ENCODE measurements around the gene RAB36. TPM values are rescaled to one million over a fixed set of nuclear protein-coding genes. Genes with fewer than 3 reads are reported as not detected.

The RAB36 gene
- polyA plus RNA-seq, 1 of the 3 experiments (the other 2 are of a cell fraction) = 6.6 TPM

DNA sequence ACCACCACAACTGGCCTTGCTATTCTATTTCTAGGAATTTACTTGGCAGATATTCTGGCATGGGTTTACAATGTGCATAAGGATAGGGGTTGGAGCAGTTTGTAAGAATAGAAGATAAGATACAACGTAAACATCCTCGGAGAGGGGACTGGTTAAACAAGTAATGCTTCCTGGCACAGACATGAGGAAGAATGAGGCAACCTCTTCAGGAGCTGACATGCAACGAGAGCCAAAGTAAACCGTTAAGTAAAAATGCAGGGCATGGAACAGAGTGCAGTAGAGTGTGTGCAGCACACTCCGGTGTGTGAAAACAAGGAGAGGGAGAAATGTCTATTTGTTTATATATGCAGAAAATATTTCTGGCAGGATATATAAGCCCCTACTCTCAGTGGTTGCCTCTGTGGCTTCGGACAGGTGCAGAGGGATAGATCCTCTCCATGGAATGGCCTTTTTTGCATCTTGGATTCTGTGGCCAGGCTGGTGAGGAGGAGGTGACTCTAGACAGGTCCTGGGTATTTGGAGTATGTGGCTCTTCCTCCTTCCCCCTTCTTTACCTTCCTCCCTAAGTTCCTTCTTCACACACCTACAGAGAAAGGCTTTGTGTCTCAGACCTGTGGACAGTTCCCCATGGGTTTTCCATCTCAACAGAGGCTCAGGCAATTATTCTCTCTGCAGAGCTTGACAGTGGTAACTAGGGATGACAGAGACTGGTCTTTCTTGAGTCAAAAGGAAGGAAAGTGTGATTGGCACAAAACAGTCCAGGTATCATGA, 2.5 kb downstream of the RAB36 start:
- Histone ChIP-seq H3K4me3 (ENCODE audit: low read depth in 2 of 2, low read length in 1 of 2) (no peak overlapping the region), H3K27me3 (ENCODE audit: insufficient read depth) (no peaks in the 10 kb centered on the region), H3K36me3 (replicated peaks in 1 of 2; ENCODE audit: control insufficient read depth in 1 of 2, insufficient read depth in 2 of 2, low read length in 1 of 2) (peaks cover 0 to 14% of the 10 kb centered on the region in 2 experiments), H3K27ac (ENCODE audit: low read depth in 2 of 2, low read length in 1 of 2) (no peak overlapping the region), H3F3A (replicated peaks; ENCODE audit: insufficient read depth) (no peaks in the 10 kb centered on the region), H3K9me2 (no peaks in the 10 kb centered on the region), H3K4me1 (ENCODE audit: control insufficient read depth in 1 of 2, insufficient read depth in 2 of 2, low read depth in 1 of 2, low read length in 1 of 2) (peaks cover 0 to 10% of the 10 kb centered on the region in 2 experiments; a peak in 1 of 4 replicates), H3K9me3 (no peaks in the 10 kb centered on the region), H3K79me2 (ENCODE audit: insufficient read depth) (peaks cover 4% of the 10 kb centered on the region; the same call in 1 of the 2 replicates), H2AFZ (ENCODE audit: low read depth) (no peak overlapping the region), H3K9ac (no peak overlapping the region), H4K20me1 (ENCODE audit: insufficient read depth) (no peaks in the 10 kb centered on the region), H3K4me2 (no peak overlapping the region)
- ChIA-PET CTCF (interaction anchor here (1.2 to 2.5 kb wide), 5 partner anchors 10 to 264 kb away, joined by 3 to 10 read pairs (median 4); no protein-coding TSS in a partner anchor), POLR2A (no interaction called here)
- 87% methylated on average over 6 of the region's 6 CpGs for WGBS (ENCODE audit: low lambda C conversion rate)
- DNase-seq = no peak
- no peak for TF ChIP-seq CHD2 (IDR thresholded peaks at IDR 0.05; ENCODE audit: low read length, partially characterized antibody)
- no peak for TF ChIP-seq NFIC (IDR thresholded peaks at IDR 0.05; ENCODE audit: borderline replicate concordance)
- TF ChIP-seq, protein P1, sequence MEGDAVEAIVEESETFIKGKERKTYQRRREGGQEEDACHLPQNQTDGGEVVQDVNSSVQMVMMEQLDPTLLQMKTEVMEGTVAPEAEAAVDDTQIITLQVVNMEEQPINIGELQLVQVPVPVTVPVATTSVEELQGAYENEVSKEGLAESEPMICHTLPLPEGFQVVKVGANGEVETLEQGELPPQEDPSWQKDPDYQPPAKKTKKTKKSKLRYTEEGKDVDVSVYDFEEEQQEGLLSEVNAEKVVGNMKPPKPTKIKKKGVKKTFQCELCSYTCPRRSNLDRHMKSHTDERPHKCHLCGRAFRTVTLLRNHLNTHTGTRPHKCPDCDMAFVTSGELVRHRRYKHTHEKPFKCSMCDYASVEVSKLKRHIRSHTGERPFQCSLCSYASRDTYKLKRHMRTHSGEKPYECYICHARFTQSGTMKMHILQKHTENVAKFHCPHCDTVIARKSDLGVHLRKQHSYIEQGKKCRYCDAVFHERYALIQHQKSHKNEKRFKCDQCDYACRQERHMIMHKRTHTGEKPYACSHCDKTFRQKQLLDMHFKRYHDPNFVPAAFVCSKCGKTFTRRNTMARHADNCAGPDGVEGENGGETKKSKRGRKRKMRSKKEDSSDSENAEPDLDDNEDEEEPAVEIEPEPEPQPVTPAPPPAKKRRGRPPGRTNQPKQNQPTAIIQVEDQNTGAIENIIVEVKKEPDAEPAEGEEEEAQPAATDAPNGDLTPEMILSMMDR (IDR thresholded peaks at IDR 0.05) = no peak
- TF ChIP-seq RCOR1 (IDR thresholded peaks at IDR 0.05; ENCODE audit: low read length) = no peak
- TF ChIP-seq, protein P2, sequence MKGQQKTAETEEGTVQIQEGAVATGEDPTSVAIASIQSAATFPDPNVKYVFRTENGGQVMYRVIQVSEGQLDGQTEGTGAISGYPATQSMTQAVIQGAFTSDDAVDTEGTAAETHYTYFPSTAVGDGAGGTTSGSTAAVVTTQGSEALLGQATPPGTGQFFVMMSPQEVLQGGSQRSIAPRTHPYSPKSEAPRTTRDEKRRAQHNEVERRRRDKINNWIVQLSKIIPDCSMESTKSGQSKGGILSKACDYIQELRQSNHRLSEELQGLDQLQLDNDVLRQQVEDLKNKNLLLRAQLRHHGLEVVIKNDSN (IDR thresholded peaks at IDR 0.05; ENCODE audit: borderline replicate concordance, low read depth) = no peak
- TF ChIP-seq USF2 (IDR thresholded peaks at IDR 0.05; ENCODE audit: borderline replicate concordance, low read depth, low read length) = no peak
- TF ChIP-seq RXRA (IDR thresholded peaks at IDR 0.05; ENCODE audit: borderline replicate concordance, low read depth) = no peak
- TF ChIP-seq TAF1 (IDR thresholded peaks at IDR 0.05; ENCODE audit: borderline replicate concordance, low read depth, low read length) = no peak
- TF ChIP-seq ELF1 (IDR thresholded peaks at IDR 0.05) = no peak

DNA sequence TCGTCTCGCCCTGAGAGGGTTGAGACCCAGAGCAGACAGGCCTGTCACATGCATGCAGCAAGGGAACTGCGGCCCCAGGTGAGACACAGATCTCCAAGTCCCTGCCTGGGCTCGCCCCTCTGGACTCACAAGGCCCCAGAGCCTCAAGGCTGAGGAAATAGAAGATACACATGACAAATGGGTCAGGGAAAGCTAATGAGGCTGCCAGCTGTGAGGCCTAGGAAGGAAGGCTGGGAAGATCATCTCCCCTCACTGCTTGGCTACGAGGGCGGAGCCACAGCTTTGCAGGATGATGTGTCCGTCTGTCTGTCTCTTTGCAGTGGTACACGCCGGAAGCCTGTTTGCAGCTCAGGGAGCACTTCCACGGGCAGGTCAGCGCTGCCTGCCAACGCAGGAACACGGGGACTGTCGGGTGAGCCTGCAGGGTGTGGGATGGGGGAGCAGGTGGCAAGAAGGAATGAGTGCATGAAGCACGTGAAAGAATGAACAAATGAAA, 4.5 kb downstream of the RAB36 start:
- no peak overlapping the region for H3K27ac ChIP-seq (ENCODE audit: low read depth in 2 of 2, low read length in 1 of 2)
- no peaks in the 10 kb centered on the region for H3K9me2 ChIP-seq
- no peak for DNase-seq
- H3K9ac ChIP-seq = no peak overlapping the region
- ChIA-PET POLR2A (no interaction called here), CTCF (interaction anchor here (0.6 to 2.5 kb wide), 4 partner anchors 22 to 438 kb away, joined by 3 to 10 read pairs (median 4); no protein-coding TSS in a partner anchor)
- H3F3A ChIP-seq (replicated peaks; ENCODE audit: insufficient read depth) = no peaks in the 10 kb centered on the region
- H4K20me1 ChIP-seq (ENCODE audit: insufficient read depth) = no peaks in the 10 kb centered on the region
- no peak overlapping the region for H3K4me3 ChIP-seq (ENCODE audit: low read depth in 2 of 2, low read length in 1 of 2)
- 94% methylated on average over 11 of the region's 15 CpGs for WGBS (ENCODE audit: low lambda C conversion rate)
- H2AFZ ChIP-seq (ENCODE audit: low read depth) = no peak overlapping the region
- peaks cover 4% of the 10 kb centered on the region; the same call in 1 of the 2 replicates for H3K79me2 ChIP-seq (ENCODE audit: insufficient read depth)
- H3K9me3 ChIP-seq = no peaks in the 10 kb centered on the region
- peaks cover 0 to 8% of the 10 kb centered on the region in 2 experiments; a peak in 1 of 4 replicates for H3K4me1 ChIP-seq (ENCODE audit: control insufficient read depth in 1 of 2, insufficient read depth in 2 of 2, low read depth in 1 of 2, low read length in 1 of 2)
- H3K27me3 ChIP-seq (ENCODE audit: insufficient read depth) = no peaks in the 10 kb centered on the region
- peaks cover 0 to 17% of the 10 kb centered on the region in 2 experiments for H3K36me3 ChIP-seq (replicated peaks in 1 of 2; ENCODE audit: control insufficient read depth in 1 of 2, insufficient read depth in 2 of 2, low read length in 1 of 2)
- no peak overlapping the region for H3K4me2 ChIP-seq
- TF ChIP-seq, protein P3, sequence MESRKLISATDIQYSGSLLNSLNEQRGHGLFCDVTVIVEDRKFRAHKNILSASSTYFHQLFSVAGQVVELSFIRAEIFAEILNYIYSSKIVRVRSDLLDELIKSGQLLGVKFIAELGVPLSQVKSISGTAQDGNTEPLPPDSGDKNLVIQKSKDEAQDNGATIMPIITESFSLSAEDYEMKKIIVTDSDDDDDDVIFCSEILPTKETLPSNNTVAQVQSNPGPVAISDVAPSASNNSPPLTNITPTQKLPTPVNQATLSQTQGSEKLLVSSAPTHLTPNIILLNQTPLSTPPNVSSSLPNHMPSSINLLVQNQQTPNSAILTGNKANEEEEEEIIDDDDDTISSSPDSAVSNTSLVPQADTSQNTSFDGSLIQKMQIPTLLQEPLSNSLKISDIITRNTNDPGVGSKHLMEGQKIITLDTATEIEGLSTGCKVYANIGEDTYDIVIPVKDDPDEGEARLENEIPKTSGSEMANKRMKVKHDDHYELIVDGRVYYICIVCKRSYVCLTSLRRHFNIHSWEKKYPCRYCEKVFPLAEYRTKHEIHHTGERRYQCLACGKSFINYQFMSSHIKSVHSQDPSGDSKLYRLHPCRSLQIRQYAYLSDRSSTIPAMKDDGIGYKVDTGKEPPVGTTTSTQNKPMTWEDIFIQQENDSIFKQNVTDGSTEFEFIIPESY (IDR thresholded peaks at IDR 0.05; ENCODE audit: borderline replicate concordance, low read depth) = no peak
- TF ChIP-seq TAF1 (IDR thresholded peaks at IDR 0.05; ENCODE audit: borderline replicate concordance, low read depth, low read length) (no peak), FOXM1 (IDR thresholded peaks at IDR 0.05; ENCODE audit: low read depth) (no peak), FOXJ3 (CRISPR knock-in tag; IDR thresholded peaks at IDR 0.05) (no peak), EP300 (IDR thresholded peaks at IDR 0.05; ENCODE audit: borderline replicate concordance in 1 of 2, low read depth in 1 of 2, low read length in 1 of 2) (no peak), TEAD4 (IDR thresholded peaks at IDR 0.05; ENCODE audit: borderline replicate concordance, insufficient read depth) (no peak), RFX5 (IDR thresholded peaks at IDR 0.05; ENCODE audit: low read length) (no peak), SIN3A (IDR thresholded peaks at IDR 0.05; ENCODE audit: borderline replicate concordance, low read depth, low read length) (no peak), PBX3 (IDR thresholded peaks at IDR 0.05) (no peak), FOSL2 (IDR thresholded peaks at IDR 0.05; ENCODE audit: borderline replicate concordance, low read depth) (no peak), NFIC (IDR thresholded peaks at IDR 0.05; ENCODE audit: borderline replicate concordance) (no peak), NRF1 (IDR thresholded peaks at IDR 0.05; ENCODE audit: low read depth, low read length) (no peak), TCF12 (IDR thresholded peaks at IDR 0.05) (no peak)

Data from SK-N-SH (cell line).